HG02973 (cell line): ENCODE results near the gene PRUNE2.
"Not testable (repeated sequence)": the region's sequence is repeated elsewhere in the genome, so short reads cannot be mapped to it uniquely, and the experiment has no call there.

ENCODE experiments used
- ATAC-seq: cut with Tn5 transposase; IDR thresholded peaks from one replicate; pipeline ENCODE4 v1.9.1; 2021; ENCODE audit warnings: moderate library complexity; ENCODE audit not compliant: unreplicated experiment

The PRUNE2 gene

GRCh38 chr9:76799473-76799872 lies 106.4 kb downstream of the PRUNE2 start:
- ATAC-seq, result no peak

- no peak for ATAC-seq
Measured at GRCh38 chr9:76798527-76798926, 107.4 kb downstream of the PRUNE2 start.

GRCh38 chr9:76796296-76796695 lies 109.6 kb downstream of the PRUNE2 start:
- no peak for ATAC-seq

DNA sequence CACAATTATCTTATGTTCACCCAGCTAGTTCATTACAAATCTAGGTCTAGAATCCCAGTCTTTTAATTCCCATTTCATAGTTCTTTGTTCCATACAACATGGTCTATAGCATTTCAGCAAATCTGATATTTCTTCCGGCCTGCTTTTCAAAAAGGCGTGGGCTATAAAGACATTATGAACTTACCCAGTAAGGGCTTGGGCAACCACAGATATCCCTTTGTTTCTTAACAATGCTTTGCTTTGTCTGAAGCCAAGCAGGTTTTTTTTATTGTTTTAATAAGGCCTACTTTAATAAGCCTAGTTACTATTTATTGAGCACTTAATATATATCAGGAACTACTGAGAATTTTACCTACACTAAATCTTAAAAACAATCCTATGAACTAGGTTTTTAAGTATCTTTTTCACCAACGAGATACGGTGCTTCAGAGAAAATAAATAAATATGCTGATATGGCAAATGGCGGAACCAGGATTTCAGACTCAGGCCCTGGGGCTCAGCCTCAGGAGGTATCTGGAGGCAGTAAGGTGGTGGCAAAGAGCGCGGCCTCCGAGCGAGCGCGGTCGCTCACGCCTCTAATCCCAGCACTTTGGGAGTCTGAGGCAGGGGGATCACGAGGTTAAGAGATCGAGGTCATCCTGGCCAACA lies 112.0 kb downstream of the PRUNE2 start:
- no peak for ATAC-seq

DNA sequence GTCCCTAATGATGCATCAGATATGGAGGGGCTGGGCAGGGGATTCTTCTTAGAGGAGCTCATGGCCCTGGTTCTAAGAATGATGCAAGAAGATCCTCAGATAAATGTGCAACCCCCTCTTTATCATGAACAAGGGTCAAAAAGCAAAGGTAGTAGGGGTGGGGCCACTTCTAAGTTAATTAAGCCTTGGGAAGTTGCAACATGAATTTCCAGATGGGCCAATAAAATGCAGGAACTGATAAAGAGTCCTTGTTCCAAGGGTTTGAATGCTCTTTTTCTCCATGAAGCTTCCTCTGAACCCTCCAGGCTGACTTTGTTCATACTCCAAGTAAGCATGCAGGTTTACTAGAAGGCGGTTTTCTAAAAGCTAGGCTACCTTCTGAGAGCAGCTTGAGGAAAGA lies 116.1 kb downstream of the PRUNE2 start:
- no peak for ATAC-seq

DNA sequence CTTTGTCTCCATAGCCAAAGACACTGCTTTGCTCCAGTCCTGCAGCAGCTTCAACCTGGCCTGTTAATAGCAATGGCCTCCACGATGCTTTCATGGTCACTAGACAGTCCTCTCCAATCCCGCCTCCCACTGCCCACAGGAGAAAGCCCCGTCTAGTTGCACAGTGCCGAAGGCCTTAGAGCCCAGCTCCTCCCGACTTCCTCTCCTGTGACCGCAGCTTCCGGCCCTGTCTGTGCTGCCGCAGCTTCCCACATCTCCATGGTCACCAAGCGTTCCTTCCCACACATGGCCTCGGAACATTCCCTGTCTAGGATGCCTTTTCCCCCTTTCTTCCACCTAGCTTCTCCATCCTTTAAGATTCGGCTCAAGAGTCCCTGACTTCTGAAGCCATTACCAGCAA lies 118.2 kb downstream of the PRUNE2 start:
- no peak for ATAC-seq

GRCh38 chr9:76785501-76785900 lies 120.4 kb downstream of the PRUNE2 start:
- no peak for ATAC-seq

DNA sequence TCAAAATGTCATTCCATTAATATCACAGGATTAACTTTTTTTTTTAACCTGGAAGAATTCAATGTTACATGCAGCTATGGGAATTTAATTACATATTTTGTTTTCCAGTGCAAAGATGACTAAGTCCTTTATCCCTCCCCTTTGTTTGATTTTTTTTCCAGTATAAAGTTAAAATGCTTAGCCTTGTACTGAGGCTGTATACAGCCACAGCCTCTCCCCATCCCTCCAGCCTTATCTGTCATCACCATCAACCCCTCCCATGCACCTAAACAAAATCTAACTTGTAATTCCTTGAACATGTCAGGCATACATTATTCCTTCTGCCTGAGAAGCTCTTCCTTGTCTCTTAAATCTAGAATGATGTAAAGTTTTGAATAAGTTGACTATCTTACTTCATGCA lies 121.0 kb downstream of the PRUNE2 start:
- no peak for ATAC-seq

DNA sequence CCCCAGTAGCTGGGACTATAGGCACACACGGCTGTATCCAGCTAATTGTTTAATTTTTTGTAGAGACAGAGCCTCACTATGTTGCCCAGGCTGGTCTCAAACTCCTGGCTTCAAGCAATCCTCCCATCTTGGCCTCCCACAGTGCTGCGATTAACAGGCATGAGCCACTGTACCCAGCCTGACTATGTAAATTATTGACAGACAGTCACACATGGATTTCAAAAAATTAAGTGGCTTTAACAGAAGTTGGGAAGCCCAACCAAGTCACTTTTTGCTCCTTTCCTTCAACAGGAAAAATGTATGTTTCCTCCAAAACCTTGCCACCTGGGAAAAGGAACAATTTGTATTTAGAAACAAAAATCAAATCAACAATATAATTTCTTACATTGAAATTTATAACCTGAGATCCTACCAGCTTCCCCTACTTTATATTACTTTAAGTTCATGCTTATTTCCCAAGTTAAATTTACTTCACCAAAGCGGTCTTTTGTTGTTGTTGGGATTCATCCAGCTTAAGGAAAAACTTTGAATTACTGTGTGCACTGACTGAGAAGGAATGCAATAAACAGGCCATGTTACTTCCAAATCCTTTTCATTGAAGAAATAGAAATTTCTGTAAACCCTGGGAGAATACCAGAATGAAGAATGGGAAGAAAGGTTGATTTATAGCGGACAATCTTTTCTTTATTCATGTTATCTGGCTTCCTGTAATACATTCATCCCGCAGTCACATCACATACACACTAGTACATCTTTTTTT lies 133.0 kb downstream of the PRUNE2 start:
- no peak for ATAC-seq

GRCh38 chr9:76766126-76766525 lies 139.8 kb downstream of the PRUNE2 start:
- no peak for ATAC-seq

DNA sequence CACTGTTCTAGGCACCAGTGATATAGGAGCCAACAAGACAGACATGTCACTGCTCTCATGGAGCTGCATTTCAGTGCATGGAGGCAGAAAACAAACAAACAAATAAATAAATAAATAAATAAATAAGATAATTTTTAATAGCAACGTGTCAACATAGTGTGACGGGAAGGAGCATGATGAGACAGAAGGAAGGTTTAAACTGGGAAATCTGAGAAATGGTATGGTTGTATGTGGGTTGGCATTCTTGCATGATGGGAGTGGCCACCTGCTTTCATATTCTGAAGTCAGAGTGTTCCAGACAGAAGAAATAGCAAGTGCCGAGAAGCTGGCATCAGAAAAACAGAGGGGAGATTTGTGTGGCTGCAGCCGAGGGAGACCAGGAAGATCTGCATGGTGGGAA lies 141.8 kb downstream of the PRUNE2 start, which contains the start of gene PCA3:
TSS of gene PCA3 (plus strand) at position 301 of the 400 bp plus-strand sequence.
- no peak for ATAC-seq

GRCh38 chr9:76761448-76761847 lies 144.5 kb downstream of the PRUNE2 start:
- ATAC-seq, result no peak

GRCh38 chr9:76759732-76760131 lies 146.2 kb downstream of the PRUNE2 start:
- ATAC-seq, result no peak

DNA sequence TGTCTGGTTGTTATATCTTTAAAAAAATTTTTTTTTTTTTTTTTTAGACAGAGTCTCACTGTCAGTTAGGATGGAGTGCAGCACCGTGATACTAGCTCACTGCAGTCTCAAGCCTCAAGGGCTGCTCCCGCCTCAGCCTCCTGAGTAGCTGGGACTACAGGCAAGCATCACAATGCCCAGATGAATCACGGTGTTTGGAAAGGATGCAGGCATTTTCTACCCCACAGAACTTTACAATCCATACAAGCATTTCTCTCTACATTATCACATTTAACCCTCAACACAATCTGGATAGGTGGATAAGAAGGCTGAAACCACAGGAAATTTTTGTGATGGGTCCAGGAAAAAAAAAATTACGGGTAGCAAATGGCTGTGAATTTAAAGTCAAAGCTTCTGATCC lies 147.4 kb downstream of the PRUNE2 start:
- ATAC-seq, result no peak

GRCh38 chr9:76756941-76757673 lies 148.8 kb downstream of the PRUNE2 start:
- ATAC-seq, result no peak

DNA sequence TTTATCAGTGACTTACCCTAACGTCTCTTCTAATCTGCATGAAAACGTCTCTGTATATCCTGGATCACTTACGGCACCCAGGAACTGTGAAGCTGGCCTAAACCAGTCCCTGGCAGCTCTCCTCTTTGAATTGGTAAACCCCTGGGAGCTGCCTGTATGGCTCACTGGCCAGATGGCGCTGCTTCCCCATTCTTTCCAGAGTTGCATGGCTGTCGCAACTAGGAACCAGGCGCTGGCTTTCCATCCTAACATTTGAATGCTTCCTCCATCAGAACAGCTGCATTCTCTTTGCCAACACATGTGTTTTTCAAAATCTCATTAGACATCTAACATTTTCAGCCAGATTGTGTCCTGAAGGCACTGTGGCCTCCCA lies 149.7 kb downstream of the PRUNE2 start:
- ATAC-seq, result no peak

GRCh38 chr9:76751001-76751400 lies 154.9 kb downstream of the PRUNE2 start:
- ATAC-seq, result no peak

DNA sequence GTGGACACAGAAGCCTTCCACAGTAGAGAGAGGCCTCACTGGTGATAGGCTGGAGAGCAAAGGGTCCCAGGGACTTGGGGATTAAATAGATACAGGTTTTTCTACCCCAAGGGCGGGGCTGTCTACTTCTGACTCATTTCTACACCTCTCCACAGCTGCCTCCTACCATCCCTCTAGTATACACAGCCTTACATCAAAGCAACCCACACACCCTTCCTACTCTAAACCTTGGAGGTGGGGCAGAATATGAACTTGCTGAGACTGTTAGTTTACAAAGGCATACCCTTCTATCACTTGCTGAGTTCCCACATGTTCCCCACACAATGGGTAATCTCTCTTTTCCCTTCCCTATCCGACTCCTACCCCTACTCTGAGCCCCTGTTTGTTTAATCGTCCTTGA lies 161.6 kb downstream of the PRUNE2 start:
- no peak for ATAC-seq

DNA sequence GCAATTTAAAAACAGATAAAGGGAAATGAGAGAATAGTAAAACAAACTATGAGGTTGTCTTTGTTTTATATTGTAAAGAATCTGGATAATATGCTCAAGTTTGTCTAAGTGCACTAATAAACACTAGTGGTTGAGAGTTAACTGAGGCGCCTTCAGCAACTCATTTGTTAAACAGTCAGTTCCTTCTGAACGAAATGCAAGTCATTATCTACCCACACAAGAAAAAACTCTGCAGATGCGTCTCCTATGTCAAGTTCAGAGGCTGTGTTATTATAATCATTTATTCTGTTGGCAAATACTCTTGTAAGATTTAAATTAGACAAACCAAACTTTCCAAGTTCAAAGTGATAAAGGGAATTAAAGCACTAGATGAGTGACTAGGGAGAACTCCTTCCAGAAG lies 162.0 kb downstream of the PRUNE2 start:
- ATAC-seq, result no peak

DNA sequence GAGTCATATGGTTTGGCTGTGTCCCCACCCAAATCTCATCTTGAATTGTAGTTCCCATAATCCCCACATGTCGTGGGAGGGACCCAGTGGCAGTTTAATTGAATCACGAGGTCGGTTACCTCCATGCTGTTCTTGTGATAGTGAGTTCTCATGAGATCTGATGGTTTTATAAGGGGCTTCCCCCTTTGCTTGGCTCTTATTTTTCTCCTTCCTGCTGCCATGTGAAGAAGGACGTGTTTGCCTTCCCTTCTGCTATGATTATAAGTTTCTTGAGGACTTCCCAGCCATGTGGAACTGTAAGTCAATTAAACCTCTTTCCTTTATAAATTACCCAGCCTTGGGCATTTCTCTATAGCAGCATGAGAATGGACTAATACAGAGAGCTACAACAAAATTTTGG lies 163.0 kb downstream of the PRUNE2 start:
- ATAC-seq, result not testable (repeated sequence)

- ATAC-seq, result no peak
Measured at GRCh38 chr9:76741524-76741923, 164.4 kb downstream of the PRUNE2 start.

DNA sequence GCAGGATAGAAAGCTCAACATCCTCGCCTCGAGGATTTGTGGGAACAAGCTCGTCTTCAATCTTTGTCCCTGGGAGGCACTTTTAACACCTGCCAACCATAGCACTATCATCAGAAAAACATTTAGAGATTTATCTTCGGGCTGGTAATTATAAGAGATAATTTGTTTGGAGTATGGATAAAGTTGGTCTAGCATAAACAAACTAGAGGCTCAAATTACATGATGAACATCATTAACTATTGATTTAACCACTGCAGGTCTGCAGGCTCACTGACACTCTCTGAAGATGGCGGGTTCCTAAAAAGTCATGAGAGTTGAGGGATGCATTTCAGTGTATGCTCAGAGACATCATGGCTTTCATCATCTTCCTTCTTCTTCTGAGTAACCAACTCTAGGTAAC lies 167.5 kb downstream of the PRUNE2 start:
- no peak for ATAC-seq
